Measurements from ENCODE around the gene PYCARD.

DNA sequence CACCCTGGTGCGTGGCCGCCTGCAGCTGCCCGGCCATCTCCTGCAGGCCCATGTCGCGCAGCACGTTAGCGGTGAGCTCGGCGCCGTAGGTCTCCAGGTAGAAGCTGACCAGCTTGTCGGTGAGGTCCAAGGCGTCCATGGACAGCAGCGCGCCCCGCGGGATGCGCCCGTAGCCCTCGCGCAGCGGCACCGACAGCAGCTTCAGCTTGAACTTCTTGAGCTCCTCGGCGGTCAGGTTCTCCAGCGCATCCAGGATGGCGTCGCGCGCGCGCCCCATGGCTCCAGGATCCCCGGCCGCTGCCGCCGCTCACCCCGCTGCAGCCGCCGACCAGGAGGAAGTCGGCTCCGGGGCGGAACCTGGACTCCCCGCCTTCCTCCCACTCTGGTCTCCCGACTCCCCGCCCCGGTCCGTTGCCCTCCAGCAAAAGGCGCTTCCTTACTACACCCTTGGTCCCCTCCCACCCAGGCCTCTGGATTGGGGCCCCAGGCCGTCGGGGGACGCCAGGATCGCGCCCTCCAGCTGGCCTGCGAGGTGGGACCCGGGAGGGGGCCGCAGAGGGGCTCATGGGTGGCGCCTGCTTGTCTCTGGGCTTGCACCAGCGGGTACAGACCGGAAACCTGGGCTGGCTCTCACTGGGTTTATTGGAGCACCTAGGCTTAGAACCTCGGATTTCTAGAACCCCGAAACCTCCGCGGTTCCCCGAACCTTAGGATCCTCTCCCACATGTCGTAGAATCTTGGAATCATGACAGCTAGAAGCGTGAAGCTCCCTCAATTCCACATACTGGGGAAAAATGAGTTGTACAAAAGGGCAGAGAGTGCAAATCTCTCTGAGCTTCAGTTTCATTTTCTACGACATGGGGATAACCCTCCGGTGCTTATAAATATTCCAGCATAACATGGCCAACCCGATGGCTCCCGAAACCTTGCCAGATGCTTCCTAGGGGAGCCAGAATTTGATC lies at the start of gene PYCARD:
- TF ChIP-seq CTCF (IDR thresholded peaks at IDR 0.05) (no peak), POLR2A (IDR thresholded peaks at IDR 0.05) (no peak)
